Esophagus muscularis mucosa (tissue), 3 donors: ENCODE results near the gene OXNAD1.

Source experiments
- POLR2A ChIP-seq: fragments of 450-650 bp; IDR thresholded peaks from one replicate; pipeline ENCODE4 v1.6.1; 2017; ENCODE audit warnings: antibody characterized with exemption, moderate library complexity, mild to moderate bottlenecking, low read depth
- TF ChIP-seq, protein P1 (sequence below), 3 experiments: fragments of 200-600 bp in 2 of 3; fragments of 450-650 bp in 1 of 3; sonication (generic) in 2 of 3; IDR thresholded peaks; one replicate each; pipeline ENCODE4 v1.5.1; 2017 to 2019; ENCODE audit warnings: antibody characterized with exemption in 3 of 3, mild to moderate bottlenecking in 2 of 3, moderate library complexity in 1 of 3

DNA sequence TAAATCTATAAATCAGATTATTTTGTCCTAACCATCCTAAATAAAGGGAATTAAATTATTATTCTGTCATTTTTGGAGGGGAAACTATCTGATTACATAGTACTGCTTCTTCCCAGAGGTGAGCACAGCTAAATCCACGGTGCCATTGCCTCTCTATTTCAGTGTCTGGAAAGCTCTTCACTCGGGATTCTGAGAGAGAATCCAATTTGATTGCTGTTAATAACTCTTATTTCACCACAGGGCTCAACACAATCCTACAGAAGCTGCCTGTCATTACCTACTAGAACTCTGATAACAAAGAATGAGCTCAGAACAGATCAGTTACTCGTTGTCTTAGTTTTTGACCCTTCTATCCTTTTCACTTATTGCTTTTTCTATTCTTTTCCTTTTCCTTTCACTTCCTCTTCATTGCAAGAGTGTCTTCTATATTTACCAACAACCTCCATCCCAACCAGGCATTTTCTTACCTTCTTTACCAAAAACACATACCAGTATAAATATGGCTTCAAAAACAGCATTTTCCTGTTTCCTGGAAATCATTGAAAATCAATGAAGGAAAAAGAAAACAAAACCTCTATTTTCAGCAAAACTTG, 30.4 kb downstream of the OXNAD1 start:
- TF ChIP-seq POLR2A, result no peak
- TF ChIP-seq, protein P1, sequence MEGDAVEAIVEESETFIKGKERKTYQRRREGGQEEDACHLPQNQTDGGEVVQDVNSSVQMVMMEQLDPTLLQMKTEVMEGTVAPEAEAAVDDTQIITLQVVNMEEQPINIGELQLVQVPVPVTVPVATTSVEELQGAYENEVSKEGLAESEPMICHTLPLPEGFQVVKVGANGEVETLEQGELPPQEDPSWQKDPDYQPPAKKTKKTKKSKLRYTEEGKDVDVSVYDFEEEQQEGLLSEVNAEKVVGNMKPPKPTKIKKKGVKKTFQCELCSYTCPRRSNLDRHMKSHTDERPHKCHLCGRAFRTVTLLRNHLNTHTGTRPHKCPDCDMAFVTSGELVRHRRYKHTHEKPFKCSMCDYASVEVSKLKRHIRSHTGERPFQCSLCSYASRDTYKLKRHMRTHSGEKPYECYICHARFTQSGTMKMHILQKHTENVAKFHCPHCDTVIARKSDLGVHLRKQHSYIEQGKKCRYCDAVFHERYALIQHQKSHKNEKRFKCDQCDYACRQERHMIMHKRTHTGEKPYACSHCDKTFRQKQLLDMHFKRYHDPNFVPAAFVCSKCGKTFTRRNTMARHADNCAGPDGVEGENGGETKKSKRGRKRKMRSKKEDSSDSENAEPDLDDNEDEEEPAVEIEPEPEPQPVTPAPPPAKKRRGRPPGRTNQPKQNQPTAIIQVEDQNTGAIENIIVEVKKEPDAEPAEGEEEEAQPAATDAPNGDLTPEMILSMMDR (IDR thresholded peaks at IDR 0.05), result no peak
